ENCODE results near the gene NEDD9.

DNA sequence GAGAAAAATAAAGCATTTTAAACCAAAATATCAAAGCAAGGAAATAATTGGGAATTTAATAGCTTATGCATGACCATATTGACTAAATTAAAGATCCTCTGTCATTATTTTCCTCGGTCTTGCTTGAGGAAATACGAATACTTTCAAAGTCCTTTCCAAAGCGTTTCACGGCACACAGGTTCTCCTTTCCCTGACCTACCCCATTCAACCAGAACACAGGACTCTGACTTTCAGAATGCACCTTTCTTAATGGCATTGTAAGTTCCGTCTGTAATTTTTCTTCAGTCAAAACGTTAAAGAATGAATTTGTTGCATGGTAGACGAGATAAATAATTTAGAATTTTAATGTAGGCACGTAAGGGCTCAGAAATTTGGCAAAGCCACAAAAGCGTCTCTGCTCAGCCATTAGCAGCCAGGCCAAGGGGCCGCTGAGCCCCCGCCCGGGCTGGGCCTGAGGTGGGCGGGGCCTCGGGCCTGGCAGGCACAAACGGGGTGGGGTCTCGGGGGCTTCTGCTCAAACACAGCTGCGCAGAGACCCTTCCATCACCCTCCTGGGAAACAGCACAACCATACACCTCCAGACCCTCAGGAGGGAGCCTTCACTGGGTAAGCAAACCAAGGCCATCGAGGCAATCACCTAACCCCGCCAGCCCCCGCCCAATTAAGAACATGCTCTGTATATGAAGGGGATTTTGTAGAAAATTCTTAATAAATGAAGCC lies 3.4 kb downstream of the NEDD9 start:
- TF ChIP-seq, protein P1, sequence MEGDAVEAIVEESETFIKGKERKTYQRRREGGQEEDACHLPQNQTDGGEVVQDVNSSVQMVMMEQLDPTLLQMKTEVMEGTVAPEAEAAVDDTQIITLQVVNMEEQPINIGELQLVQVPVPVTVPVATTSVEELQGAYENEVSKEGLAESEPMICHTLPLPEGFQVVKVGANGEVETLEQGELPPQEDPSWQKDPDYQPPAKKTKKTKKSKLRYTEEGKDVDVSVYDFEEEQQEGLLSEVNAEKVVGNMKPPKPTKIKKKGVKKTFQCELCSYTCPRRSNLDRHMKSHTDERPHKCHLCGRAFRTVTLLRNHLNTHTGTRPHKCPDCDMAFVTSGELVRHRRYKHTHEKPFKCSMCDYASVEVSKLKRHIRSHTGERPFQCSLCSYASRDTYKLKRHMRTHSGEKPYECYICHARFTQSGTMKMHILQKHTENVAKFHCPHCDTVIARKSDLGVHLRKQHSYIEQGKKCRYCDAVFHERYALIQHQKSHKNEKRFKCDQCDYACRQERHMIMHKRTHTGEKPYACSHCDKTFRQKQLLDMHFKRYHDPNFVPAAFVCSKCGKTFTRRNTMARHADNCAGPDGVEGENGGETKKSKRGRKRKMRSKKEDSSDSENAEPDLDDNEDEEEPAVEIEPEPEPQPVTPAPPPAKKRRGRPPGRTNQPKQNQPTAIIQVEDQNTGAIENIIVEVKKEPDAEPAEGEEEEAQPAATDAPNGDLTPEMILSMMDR (IDR thresholded peaks at IDR 0.05), result no peak
- TF ChIP-seq EZH2 (IDR thresholded peaks at IDR 0.05; ENCODE audit: borderline replicate concordance, insufficient read depth, low read depth, low read length, poor library complexity, severe bottlenecking), result no peak

Data from B cell (primary cell).